HG02840 (cell line): ENCODE measurements around the gene GLI3.

Experiments
- ATAC-seq: cut with Tn5 transposase; IDR thresholded peaks from one replicate; pipeline ENCODE4 v1.9.1; 2021; ENCODE audit warnings: mild to moderate bottlenecking, moderate library complexity, moderate number of reproducible peaks; ENCODE audit not compliant: unreplicated experiment, low FRiP score

The GLI3 gene

DNA sequence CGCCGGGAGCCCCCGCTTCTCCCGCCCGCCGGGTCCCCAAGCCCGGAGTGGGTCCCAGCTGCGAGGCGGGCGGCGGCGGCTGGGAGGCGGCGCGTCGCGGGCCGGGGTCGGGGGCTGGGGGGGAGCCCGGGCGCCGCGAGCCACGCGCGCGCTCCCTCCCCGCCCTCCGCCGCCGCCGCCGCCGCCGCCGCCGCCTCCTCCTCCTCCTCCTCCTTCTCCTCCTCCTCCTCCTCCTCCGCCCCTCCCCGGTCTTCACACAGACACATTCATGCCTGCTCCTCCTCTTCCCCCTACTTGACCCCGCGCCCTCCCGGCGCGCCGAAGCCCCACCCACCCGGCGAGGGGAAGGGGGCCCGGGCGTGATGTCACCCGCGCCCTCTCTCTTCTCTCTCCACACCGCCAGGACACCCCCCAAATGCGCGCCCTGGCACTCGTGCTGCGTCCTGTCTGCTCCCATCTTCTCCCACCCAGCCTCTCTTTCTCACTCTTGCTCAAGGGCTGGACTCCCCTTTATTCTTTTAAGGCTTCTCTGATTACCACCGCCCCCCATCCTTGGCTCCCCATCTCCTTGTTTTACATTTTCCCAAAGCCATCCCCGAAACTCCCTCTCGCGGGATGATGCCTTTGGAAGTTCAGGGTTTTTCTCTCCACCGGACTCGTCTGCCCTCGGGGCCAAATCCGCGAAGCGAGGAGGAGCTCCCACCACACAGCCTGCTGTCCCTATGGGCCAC is 967 bp upstream of the GLI3 start:
- ATAC-seq: no peak

DNA sequence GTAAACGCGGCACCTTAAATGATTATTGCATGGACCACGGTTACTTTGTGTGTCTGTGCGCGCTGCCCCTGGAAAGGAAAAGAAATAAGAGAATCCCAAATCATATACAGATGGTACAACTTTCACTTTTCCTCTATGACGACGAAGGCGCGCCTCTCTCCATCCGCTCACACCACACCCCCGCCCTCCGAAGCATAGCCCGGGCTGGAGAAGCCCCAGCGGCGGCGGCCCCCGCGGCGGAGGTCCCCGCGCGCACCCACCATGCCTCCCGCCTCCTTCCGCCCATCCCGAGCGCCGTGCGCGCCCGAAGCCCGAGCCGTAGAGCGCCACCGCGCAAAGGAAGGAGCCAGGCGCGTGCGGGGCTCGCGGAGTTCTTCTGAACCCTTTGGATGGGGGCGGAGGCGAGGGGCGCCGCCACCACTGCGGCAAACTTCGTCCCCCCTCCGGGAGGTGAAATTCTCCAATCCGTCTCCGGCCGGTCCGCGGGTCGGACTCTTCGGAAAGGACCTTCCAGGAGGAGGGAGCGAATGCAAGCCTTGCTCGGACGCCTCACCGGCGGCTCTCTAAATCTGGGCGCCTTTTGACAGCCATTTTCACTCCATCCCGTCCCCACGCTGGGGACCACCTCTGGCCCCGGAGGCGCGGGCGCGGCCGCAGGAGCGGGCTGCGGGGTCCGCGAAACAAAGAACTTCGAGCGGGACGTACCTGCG is 588 bp downstream of the GLI3 start:
- no peak for ATAC-seq

DNA sequence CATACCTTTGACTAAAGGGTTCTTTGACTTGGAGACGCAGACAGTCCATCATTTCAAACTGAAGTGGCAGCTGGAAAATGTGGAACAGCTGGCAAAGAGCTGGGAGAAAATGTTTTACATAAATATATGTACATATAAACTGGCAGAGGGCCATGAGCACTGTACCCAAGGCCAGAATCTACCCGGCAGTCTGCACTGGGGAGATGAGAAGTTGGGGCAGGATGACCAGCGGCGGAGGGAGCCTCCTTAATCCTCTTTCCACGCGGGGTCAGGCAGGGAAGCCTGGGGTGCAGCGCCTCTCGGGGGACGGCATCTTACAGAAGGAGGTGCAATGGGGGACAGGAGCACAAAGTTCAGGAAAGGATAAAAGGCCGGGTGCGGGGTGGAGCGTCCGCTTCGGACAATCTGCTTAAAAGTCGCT is 1.3 kb downstream of the GLI3 start:
- no peak for ATAC-seq

DNA sequence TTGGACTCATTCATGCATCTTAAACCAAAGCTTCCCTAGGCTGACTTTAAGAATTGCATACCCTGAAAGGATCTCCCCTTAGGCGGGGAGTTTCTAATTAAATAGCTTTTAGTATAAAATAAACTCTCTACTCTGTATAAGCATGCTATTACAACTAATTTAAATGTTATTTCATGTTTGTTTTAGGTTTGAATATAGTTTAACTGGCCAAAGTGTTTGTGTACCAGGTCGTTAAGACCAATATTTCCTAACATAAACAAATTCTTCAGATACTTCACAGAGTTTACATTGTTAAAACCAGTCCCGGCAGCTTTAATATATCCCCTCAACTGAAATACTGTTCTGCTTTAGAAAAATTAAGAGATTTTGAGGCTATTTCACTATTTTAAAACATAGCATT is 2.3 kb downstream of the GLI3 start:
- ATAC-seq: no peak

DNA sequence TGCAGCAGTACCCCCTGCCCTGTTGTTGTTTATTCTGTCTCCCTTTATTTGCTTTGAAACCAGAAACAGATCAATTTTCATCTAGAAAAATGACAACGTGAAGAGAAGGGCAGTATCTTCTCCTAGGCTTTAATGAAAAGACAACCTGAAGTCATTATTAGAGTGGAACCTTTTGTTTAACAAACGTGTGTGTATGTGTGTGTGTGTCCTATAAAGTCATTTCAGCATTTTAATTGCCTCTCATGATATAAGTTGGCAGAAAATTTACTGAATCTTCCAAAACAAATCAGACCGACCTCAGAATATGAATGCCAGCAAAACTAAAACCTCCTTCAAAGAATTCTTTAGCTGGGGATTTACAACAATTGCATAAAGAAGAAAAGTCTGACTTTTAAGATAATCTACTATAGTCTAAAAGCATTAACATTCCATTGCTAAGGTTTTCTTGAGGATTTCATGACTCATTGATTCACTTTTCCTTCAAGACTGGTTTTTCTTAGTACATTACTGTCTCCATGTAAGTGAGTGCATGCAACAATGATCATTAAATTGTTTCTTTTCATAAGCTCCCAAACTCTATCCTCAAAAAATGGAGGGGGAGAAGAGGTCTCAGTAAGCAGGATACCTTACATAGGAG is 3.2 kb downstream of the GLI3 start:
- ATAC-seq: no peak

DNA sequence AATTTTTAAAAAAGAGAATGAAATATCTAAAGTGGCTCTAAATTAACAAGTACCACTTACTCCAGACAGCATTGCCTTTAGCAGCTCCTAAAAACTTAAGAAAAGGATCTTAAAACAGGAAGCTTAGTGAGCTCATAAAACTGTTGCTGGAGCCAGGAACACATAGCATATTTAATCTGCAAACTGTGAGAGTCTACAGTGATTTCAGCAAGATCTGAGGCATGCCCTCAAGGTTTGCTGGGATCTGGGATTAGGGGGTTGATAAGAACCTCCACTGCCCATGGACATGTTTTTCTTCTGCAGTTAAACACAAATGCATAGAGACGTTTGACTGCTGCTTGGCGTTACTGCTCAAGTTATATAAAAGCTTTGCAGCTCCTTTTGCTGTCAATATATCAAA is 3.8 kb downstream of the GLI3 start:
- no peak for ATAC-seq

DNA sequence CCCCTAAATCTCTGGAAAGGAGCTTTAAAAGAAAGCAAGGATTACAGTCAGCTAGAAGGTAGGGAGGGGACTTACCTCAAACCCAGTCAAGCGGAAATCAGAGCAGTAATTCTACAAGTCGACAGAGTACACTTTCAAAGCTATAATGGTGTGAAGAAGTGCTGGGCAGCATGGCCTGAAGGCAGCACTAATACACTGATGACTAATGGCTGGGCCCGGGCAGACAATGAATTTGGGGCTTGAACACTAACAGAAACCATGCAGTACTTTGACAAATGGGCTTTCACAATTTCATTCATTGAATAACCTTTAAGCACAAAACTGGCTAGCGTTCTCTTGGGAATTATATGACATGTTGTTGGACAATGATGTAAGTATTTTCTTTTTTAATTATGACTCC is 4.7 kb downstream of the GLI3 start:
- ATAC-seq: no peak

DNA sequence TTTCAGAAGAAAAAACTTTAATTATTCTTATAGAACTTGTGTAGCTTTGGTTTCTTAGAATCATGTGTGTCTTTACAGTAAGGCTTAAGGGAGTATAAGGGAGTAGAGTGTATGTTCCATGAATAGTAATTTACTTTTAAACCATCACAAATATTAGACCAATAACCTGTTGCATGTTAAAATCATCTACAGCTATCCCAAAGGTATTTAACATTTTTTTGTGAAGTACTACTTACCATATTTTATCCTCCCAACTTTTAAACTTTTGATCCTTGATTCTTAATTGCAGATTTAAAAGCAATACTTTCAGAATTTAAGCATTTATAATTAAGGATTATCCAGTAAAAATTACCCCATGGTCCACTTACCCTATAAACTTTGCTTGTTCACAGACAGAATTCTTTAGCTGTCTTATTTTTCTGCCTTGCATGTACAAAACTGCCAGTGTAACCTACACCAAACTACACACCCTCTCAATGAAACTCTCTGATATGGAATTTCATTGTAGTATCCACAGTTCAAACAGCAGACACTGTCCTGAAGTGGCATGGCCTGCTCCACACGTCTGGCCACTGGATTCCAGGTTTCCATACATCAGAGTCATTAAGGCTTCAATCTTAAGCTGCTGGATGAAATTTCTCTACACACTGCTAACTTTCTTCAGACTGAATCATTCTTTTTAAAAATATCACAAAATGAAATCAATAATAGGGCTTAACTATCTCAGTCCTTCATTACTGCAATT is 5.8 kb downstream of the GLI3 start:
- no peak for ATAC-seq

DNA sequence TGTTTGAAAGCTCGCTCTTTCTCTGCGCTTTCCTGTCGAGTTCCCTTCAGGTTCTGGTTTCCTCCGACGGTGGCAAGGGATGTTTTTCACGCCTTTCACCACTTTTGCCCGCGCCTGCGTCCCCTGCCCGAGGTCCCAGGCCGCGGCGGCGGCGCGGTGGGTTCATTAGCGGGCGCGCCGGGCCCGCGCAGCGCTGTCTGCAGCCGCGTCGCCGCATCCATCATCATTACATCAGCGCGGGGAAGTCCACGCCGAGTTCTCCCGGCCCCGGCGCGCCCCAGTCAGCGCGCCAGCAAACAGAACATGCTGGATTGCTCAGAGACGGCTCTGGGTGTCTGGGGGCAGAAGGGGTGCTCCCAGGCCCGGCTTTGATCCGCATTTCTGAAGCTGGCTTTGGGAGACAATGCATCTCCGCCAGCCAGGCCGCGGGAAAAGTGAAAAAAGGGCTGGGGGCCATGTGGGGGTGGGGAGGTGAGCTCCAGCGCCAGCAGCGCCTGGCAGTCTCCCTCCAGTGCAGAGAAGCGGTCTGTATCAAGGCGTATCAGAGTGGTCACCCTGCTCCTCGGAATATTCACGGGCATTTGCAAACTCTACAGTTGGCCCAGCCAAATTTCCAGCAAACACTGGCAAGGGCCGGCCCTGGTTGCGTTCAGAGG is 8.9 kb downstream of the GLI3 start:
- ATAC-seq: no peak

DNA sequence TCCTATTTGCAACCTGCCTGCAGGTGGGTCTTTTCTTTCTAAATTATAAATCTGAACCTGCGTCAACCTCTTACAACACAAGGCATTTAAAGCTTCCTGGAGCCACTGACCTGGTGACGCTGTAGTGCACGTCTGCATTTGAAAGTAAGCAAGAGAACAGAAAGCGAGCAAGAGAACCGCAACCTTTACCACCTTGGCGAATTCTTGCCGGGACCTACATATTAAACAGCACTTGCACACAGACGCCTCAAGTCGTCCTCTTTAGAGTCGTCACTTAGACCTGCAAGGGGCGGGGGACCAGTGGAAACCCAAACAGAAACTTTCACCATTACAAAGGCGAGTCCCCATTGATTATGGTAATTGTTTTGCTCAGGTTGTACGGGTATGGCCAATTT is 9.5 kb downstream of the GLI3 start:
- ATAC-seq: no peak

DNA sequence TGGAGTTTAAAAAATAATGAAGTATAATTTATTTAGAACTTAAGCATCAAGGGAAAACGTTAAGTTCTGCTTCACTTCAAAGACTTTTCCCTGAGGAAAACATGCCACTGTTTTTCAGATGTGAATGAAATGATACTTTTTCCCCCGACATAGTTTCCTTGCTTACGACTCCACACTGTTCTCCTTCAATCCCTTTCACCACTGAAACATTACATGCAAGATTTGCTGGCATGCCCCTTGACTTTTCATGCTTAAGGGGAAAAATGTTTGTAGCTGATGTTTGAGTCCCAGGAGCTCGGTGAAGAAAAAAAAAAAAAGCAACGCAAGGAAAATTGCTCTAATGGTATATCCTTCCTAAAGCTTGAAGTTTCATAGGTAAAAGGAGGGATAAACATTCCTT is 10.0 kb downstream of the GLI3 start:
- no peak for ATAC-seq

DNA sequence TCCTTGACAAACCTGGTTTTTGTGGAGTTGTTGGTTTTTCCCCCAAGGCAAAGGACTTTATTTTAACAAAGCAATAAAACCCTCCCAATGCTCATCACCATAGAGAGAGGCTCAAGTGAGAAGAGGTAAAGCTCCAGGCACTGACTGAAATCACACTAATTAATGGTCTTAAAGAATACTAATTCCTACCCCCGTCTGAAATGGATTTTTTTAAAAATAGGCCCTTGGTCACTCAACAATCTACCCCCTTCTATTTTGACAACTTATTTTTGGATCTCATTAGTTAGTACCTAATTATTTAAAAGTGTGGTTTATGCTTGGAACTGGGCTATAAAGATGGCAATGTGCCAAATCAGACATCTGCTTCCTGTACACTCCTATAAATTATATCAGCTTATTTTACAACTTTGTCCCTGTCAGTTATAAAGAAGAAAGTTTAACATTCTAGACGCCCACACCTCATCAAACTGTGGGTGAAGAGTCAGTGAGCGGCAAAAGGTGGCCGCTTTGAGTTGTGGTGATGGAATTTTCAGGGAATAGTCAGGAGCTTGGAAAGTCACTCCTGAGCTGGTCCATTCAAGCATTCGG is 10.6 kb downstream of the GLI3 start:
- no peak for ATAC-seq

DNA sequence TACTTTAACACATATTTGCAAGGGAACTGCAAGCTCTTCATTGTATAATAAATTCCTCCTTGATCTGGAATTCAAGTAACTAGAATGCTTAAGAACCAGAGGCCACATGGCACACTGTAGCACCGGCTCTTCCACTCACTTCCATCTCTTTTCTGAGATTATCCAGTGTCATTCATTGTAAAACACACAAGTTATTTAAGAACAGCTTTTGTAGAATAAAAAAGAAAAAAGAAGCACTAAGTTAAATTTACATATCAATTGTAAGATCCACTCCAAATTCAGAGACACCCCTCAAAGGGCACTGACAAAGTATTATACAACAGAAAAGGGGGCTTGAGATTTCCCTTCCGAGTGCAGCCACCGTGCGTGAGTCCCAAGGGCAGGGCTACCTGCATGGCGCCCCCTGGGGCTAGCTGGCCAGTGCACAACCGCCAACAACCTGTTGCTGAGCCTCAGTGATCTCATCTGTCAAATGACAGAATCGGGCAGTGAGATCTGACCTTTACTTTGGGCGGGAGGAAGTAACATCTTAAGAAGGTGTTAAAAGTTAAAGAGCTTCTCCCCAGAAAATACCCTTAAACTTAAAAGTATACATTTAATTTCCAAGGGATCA is 12.5 kb downstream of the GLI3 start:
- no peak for ATAC-seq

DNA sequence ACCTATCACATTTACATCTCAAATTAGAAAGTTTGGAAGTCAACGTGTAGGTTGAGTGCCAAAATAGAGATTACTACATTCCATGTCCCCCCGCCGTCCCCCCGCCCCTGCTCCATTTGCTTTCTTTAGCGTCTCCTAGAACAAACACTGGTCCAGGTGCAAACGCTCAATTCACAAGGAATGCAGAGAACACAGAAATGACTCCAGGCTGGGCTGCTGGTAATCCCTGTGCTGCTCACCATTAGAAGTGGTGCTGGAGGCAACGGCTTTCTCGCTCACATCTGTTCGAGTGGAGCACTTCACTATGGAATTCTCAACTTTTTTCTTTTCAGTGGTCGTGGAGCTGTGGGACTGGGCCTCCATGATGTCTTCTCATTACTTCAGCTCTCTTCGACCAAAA is 14.1 kb downstream of the GLI3 start:
- ATAC-seq: no peak

DNA sequence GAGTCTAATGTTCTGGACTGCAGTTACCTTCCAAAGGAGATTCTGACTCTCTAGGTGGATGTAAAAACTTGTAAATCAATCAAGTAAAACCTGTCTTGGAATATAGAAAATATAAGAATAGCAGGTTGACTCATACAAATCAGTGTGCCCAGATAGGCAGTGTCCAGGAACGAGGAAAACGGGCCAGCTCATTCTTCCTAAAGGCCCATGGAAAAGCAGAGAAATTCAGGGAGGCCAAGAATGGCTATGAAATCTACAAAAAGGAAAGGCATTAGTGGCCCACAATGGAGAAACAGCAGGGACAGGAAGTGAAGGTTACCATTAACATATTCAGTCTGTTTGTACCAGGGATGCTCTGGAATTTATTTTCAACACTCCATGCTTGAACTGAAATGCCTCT is 14.9 kb downstream of the GLI3 start:
- no peak for ATAC-seq

DNA sequence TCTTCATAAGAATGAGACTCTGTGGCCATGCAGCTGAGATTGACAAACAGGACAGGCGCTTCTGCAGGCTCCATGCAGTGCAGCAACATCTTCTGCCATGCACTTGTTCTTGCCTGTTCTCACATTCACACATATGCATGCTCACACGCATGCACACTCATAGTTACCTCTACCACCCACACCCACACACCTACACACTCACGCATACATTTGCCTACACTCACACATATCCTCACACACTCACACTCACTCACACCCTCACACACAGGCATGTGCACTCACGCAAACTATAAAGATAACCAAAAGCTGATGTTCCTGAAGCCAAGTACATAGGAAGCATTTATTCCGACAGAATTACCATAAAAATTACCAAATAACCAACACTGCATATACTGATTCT is 15.7 kb downstream of the GLI3 start:
- ATAC-seq: no peak

DNA sequence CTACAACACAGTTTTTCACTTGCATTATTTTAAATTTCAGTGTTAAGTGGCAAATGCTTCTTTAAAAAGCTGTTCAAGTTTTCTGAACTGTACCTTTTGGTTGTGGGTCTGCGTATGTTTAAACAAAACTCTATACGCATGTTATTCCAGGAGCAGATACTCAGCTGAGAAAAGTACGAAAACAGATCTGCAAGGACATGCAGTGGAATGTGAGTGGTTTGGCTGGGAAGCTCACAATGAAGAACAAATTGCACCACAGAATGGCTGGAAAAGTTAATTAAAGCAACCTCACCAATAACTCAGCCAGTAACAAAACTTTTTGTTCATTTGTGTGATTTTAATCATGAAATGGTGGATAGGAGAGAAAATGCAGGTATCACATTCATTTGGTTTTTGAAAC is 17.6 kb downstream of the GLI3 start:
- ATAC-seq: no peak

DNA sequence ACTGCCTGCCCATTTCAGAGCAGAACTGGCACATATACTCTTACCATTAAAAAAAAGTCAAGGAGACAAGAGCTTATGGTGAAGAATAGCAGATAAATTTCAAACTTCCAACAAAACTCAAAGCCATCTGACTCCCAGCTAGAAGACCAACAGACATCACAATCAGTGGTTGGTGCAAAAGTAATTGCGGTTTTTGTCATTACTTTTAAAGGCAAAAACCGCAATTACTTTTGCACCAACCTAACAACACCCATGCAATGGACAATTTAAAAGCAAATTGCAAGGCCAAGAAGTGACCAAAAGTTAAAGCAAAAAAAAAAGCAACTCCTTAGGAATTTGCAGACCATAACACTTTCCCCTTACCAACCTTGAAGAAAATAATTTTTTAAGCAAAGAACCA is 18.8 kb downstream of the GLI3 start:
- ATAC-seq: no peak

DNA sequence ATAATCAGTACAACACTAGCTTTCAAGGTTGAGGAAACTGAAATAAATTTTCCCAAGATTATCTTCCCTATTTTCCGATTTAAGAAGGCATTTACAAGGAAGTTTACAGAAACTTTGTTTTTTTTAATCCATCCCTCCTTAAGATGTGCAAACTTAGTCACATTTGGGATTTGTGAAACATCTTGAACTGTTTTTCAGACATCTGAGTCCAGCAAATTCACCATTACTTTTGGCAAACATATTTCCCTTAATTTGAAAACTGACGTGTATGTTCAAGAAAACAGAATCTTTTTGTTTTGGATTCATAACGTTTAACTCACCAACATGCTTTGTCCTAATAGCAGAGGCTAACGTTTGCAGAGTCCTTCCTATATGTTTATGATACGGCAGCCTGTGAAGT is 19.5 kb downstream of the GLI3 start:
- ATAC-seq: no peak

DNA sequence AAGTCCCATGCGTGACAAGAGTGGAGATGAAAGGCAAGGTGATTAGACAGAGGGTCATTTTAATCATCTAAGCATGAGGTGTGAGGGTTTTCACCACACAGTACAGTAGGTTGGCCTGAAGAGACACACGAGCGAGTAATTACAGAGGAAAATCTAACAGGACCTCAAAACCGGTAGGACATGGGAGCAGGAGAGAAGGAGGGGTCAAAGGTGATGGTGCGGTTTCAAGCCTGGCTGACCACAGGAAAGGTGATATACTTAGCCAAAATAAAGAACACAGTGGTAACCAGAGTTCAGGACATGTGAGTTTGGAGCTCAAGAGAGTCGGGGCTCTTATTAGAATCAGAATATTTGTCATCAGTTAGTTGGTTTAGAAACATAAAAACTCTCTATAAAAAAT is 20.0 kb downstream of the GLI3 start:
- no peak for ATAC-seq
